Mesendoderm (in vitro differentiated cells): ENCODE measurements around the gene TEF. TPM values are rescaled to one million over a fixed set of nuclear protein-coding genes. Genes with fewer than 3 reads are reported as not detected.

Experiments used
- DNase-seq: peaks from one replicate; pipeline ENCODE4 v3.0.0; 2013
- H2AK5ac ChIP-seq: 2 replicates; pipeline ENCODE4 v1.6.1; 2013; ENCODE audit warnings: low read length, inconsistent platforms
- H2BK120ac ChIP-seq: 2 replicates; pipeline ENCODE4 v1.6.1; 2013; ENCODE audit warnings: low read depth, mild to moderate bottlenecking, low read length, moderate library complexity, mixed read lengths
- H2BK15ac ChIP-seq: replicated peaks from 2 replicates; pipeline ENCODE4 v1.6.1; 2013; ENCODE audit warnings: low read depth, mild to moderate bottlenecking, moderate library complexity
- H2BK5ac ChIP-seq: 2 replicates; pipeline ENCODE4 v1.6.1; 2013; ENCODE audit warnings: low read length, inconsistent platforms
- H3K18ac ChIP-seq: 2 replicates; pipeline ENCODE4 v1.6.1; 2013; ENCODE audit warnings: mild to moderate bottlenecking, low read length, mixed read lengths
- H3K23ac ChIP-seq: one replicate; pipeline ENCODE4 v1.6.1; 2013; ENCODE audit warnings: low read length
- H3K27ac ChIP-seq: 2 replicates; pipeline ENCODE4 v1.5.1; 2013; ENCODE audit warnings: low read depth, mild to moderate bottlenecking, inconsistent platforms, low read length, moderate library complexity
- H3K27me3 ChIP-seq: 2 replicates; pipeline ENCODE4 v1.6.1; 2013; ENCODE audit warnings: low read length, control low read depth, mild to moderate bottlenecking, inconsistent platforms; ENCODE audit not compliant: insufficient read depth, poor library complexity
- H3K36me3 ChIP-seq: 2 replicates; pipeline ENCODE4 v1.6.1; 2013; ENCODE audit warnings: low read length, inconsistent platforms; ENCODE audit not compliant: control insufficient read depth, insufficient read depth
- H3K4ac ChIP-seq: one replicate; pipeline ENCODE4 v1.6.1; 2013; ENCODE audit warnings: low read depth, mild to moderate bottlenecking, low read length, moderate library complexity
- H3K4me1 ChIP-seq: 2 replicates; pipeline ENCODE4 v1.6.1; 2013; ENCODE audit warnings: low read depth, low read length, inconsistent platforms; ENCODE audit not compliant: control insufficient read depth
- H3K4me2 ChIP-seq: 2 replicates; pipeline ENCODE4 v1.6.1; 2013; ENCODE audit warnings: low read length
- H3K4me3 ChIP-seq: 2 replicates; pipeline ENCODE4 v1.5.1; 2013; ENCODE audit warnings: mild to moderate bottlenecking, low read length
- H3K56ac ChIP-seq: one replicate; pipeline ENCODE4 v1.6.1; 2013; ENCODE audit warnings: low read length
- H3K79me1 ChIP-seq: 2 replicates; pipeline ENCODE4 v1.6.1; 2013; ENCODE audit warnings: low read length, inconsistent platforms
- H3K79me2 ChIP-seq: 2 replicates; pipeline ENCODE4 v1.6.1; 2013; ENCODE audit warnings: mild to moderate bottlenecking, low read length; ENCODE audit not compliant: control insufficient read depth, insufficient read depth
- H3K9ac ChIP-seq: 2 replicates; pipeline ENCODE4 v1.6.1; 2013; ENCODE audit warnings: low read length, inconsistent platforms
- H4K5ac ChIP-seq: one replicate; pipeline ENCODE4 v1.6.1; 2013; ENCODE audit warnings: low read length
- H4K8ac ChIP-seq: one replicate; pipeline ENCODE4 v1.6.1; 2013; ENCODE audit warnings: low read depth, mild to moderate bottlenecking, control low read depth, low read length, moderate library complexity
- WGBS: extraction: QIAGEN DNeasy Blood & Tissue Kit; methylation state at CpG from one replicate; pipeline ENCODE4 v1.1.7; 2013; ENCODE audit warnings: low lambda C conversion rate, missing lambda C conversion rate; ENCODE audit not compliant: insufficient coverage; ENCODE audit errors: extremely low coverage; 5-methylcytosine and 5-hydroxymethylcytosine counted together
- polyA plus RNA-seq, 2 experiments: library from polyadenylated mRNA; stranded (reverse); fragments of 200-250 nt; gene quantifications; one replicate each; pipeline ENCODE4 v1.2.3, GENCODE V29; 2013

Gene TEF, protein sequence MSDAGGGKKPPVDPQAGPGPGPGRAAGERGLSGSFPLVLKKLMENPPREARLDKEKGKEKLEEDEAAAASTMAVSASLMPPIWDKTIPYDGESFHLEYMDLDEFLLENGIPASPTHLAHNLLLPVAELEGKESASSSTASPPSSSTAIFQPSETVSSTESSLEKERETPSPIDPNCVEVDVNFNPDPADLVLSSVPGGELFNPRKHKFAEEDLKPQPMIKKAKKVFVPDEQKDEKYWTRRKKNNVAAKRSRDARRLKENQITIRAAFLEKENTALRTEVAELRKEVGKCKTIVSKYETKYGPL
- polyA plus RNA-seq (2013, experiment 1 of 2) = 1.4 TPM
- polyA plus RNA-seq (2013, experiment 2 of 2) = 1.2 TPM

DNA sequence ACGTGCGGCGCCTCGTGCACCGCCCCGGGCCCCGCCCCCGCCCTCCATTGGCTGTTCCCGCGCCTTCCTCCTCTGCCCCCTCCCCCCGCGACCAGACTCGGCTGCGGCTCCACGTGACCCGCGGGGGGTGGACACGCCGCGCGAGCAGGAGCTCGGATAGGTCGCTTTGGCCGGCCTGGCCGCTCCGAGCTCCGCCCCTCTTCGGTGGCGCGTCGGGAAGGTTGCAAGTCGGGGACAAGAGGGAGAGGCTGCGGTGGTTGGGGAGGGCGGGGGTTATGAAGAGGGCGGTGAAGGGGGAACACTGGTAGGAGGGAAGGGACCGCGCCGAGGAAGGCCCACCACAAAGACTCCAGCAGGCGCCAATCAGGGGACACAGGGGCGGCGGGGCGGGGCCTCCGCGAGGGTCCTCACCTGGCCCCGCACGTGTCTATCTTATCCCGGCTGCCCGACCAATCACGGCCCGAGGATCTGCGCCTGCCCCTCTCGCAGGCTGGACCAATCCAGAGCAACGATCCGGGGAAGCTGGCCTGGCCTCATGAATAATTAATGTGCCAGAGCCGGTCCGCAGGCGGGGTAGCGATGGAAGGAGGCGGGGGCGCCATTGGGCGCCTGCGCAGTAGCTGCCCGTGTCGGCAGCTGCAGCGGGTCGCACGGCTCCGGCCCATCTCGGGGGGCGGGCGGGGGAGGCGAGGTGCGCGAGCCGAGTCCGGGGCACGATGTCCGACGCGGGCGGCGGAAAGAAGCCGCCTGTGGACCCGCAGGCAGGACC, at the start of gene TEF:
TSS of gene TEF (plus strand) at position 614 of the 769 bp plus-strand sequence. CDS start at position 717, 103 bp downstream.
- no peak within 1 kb of the TSS for H3K23ac ChIP-seq
- H3K27me3 ChIP-seq = no peaks in the 10 kb centered on the region
- no peak within 1 kb of the TSS for H2BK15ac ChIP-seq
- H3K4me2 ChIP-seq = peak within 1 kb of the TSS; percentile 88
- no peak within 1 kb of the TSS for H2BK120ac ChIP-seq
- H3K4me3 ChIP-seq = peak within 1 kb of the TSS; percentile 39
- H3K27ac ChIP-seq = peak within 1 kb of the TSS; percentile 77
- peak within 1 kb of the TSS; percentile 87 for H3K56ac ChIP-seq
- H3K79me2 ChIP-seq = no peaks in the 10 kb centered on the region
- H3K4ac ChIP-seq = no peak within 1 kb of the TSS
- H3K4me1 ChIP-seq = peaks cover 2% of the 10 kb centered on the region
- no peak within 1 kb of the TSS for H2BK5ac ChIP-seq
- no peak within 1 kb of the TSS for H3K18ac ChIP-seq
- H4K5ac ChIP-seq = no peak within 1 kb of the TSS
- no peaks in the 10 kb centered on the region for H3K36me3 ChIP-seq
- DNase-seq = peak; percentile 100
- H4K8ac ChIP-seq = no peak within 1 kb of the TSS
- peak within 1 kb of the TSS; percentile 75 for H3K9ac ChIP-seq
- no CpG with 5 or more reads among the region's 84 CpGs for WGBS
- H2AK5ac ChIP-seq = no peak within 1 kb of the TSS
- H3K79me1 ChIP-seq = no peaks in the 10 kb centered on the region

DNA sequence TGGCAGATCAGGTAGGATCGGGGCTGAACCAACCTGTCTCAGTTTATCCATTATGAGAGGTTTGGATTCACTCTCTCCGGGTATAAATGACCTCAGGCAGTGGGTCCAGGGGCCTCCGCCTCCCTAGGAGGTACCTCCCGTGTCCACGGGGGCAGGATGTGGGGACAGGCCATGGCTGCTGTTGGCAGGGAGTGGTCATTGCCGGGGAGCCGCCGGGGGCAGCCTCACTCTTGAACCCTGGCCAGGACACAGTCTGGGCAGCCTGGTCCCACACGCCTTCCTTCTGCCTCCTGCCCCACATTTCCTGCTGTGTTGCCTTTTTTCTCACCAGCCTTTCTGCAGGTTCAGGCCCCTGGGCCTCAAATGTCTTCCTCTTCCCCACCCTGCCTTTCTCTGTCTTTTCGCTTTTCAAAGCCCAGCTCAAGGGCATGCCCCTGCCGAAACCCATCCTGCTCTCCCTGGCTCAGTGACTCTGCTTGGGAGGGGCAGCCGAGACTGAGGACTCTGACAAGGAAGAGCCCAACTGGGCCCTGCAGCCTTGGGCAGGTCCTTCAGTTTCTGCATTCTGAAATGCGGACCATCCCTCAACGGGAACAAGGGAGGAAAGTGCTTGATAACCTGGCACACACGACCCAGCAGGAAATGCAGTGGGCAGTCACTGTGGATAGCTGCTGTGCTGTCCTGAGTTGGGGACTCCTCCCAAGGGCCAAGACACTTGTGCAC, 49.4 kb upstream of the TEF start:
- WGBS = no CpG with 5 or more reads among the region's 15 CpGs
- no peak for DNase-seq

DNA sequence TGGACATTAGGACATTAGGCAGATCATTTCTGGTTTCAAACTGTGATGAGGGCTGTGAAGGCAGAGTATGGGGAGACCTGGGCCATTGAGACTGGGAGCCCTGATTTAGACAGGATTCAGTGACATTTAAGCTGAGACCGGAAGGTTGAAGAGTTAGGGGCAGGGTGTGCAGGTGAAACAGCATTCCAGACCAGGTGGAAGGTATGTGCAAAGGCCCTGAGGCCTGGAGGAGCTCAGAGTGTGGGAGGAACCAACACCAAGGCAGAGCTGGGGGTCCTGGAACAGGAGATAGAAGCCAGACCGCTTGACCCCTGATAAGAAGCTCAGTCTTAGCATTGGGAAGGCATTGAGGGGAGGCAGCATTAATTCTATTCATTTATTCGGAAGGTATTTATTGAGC, 47.9 kb upstream of the TEF start:
- Histone ChIP-seq H2AK5ac (no peak overlapping the region), H4K5ac (no peak overlapping the region), H3K56ac (no peak overlapping the region), H3K36me3 (peaks cover 8% of the 10 kb centered on the region), H3K9ac (no peak overlapping the region), H3K18ac (no peak overlapping the region), H4K8ac (no peak overlapping the region), H3K4ac (no peak overlapping the region), H3K4me1 (no peaks in the 10 kb centered on the region), H3K27me3 (no peaks in the 10 kb centered on the region), H2BK5ac (no peak overlapping the region), H3K79me1 (no peaks in the 10 kb centered on the region), H3K4me2 (no peak overlapping the region), H3K23ac (no peak overlapping the region), H2BK120ac (no peak overlapping the region), H3K79me2 (no peaks in the 10 kb centered on the region), H2BK15ac (no peak overlapping the region), H3K27ac (no peak overlapping the region), H3K4me3 (no peak overlapping the region)
- no CpG with 5 or more reads among the region's 3 CpGs for WGBS
- DNase-seq = no peak

More for the DNA sequence above, 49.4 kb upstream of the TEF start:
- Histone ChIP-seq H2BK120ac (no peak overlapping the region), H3K4me1 (no peaks in the 10 kb centered on the region), H3K79me1 (no peaks in the 10 kb centered on the region), H3K23ac (no peak overlapping the region), H3K4me2 (no peak overlapping the region), H4K5ac (no peak overlapping the region), H3K9ac (no peak overlapping the region), H2AK5ac (no peak overlapping the region), H3K36me3 (peaks cover 11% of the 10 kb centered on the region), H3K27me3 (no peaks in the 10 kb centered on the region), H3K56ac (no peak overlapping the region), H3K18ac (no peak overlapping the region), H3K27ac (no peak overlapping the region), H3K4me3 (no peak overlapping the region), H2BK5ac (no peak overlapping the region), H4K8ac (no peak overlapping the region), H3K4ac (no peak overlapping the region), H2BK15ac (no peak overlapping the region), H3K79me2 (no peaks in the 10 kb centered on the region)

DNA sequence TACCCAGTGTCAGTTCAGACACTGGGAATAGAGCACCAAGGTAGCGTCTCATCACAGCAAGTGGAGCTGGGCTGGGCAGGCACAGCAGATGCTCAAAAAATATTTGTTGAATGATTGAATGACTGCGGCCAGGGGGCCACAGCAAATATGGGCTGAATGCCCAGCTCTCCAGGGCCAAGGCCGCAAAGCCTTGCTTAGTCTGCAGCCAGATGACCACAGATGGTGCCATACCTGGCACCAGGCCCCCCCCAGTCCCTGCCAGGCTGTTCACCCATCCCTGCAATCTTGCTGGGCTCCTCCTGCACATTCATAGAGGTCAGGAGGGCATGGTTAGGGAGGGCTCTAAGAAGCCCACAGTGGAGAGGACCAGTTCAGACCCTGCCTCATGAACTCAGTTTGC, 47.5 kb upstream of the TEF start:
- no peaks in the 10 kb centered on the region for H3K27me3 ChIP-seq
- H2BK5ac ChIP-seq = no peak overlapping the region
- no peak overlapping the region for H2BK120ac ChIP-seq
- no peak overlapping the region for H3K27ac ChIP-seq
- DNase-seq = no peak
- no peak overlapping the region for H2AK5ac ChIP-seq
- no CpG with 5 or more reads among the region's 3 CpGs for WGBS
- H3K4me2 ChIP-seq = no peak overlapping the region
- H3K79me2 ChIP-seq = no peaks in the 10 kb centered on the region
- no peak overlapping the region for H3K18ac ChIP-seq
- H3K23ac ChIP-seq = no peak overlapping the region
- no peaks in the 10 kb centered on the region for H3K4me1 ChIP-seq
- no peak overlapping the region for H3K56ac ChIP-seq
- H3K4ac ChIP-seq = no peak overlapping the region
- no peak overlapping the region for H4K8ac ChIP-seq
- no peak overlapping the region for H3K4me3 ChIP-seq
- no peak overlapping the region for H4K5ac ChIP-seq
- no peak overlapping the region for H3K9ac ChIP-seq
- no peak overlapping the region for H2BK15ac ChIP-seq
- H3K79me1 ChIP-seq = no peaks in the 10 kb centered on the region
- H3K36me3 ChIP-seq = peaks cover 8% of the 10 kb centered on the region

DNA sequence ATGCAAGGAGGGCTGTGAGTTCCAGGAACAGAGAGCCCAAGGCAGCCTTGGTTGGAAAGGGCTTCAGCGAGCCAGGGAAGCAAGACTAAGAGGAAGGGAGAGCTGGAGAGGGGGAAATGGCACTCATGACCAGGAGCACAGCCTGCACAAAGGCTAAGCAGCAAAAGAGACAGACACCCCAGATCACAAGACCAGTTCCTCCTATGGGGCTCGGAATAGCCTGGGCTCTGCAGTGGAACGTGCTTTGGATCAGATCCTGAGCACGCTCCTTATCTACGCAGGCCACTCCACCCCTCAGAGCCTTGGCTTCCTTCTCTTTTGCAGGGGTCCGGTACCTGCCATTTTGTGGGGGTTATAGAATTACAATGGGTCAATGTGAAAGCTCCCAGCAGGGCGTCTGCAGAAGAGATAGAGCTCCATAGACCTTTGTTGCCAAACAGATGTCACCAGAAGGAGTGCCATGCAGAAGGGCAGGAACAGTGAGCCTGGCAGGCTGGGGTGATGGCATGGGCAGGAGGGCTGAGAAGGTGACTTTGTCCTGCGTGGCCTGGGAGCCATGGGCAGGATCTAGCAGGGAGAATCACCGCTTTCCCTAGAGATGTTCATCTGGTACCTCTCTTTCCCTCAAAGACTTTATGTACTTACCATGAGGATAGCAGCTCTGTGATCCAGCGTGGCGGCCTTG, 46.6 kb upstream of the TEF start:
- Histone ChIP-seq H3K4me1 (no peaks in the 10 kb centered on the region), H4K5ac (no peak overlapping the region), H4K8ac (no peak overlapping the region), H3K79me2 (no peaks in the 10 kb centered on the region), H3K23ac (no peak overlapping the region), H2BK5ac (no peak overlapping the region), H3K9ac (no peak overlapping the region), H3K79me1 (no peaks in the 10 kb centered on the region), H3K27ac (no peak overlapping the region), H3K4ac (no peak overlapping the region), H3K27me3 (no peaks in the 10 kb centered on the region), H3K18ac (no peak overlapping the region), H3K4me2 (no peak overlapping the region), H2BK120ac (no peak overlapping the region), H3K36me3 (peaks cover 5% of the 10 kb centered on the region), H3K56ac (no peak overlapping the region), H3K4me3 (no peak overlapping the region), H2BK15ac (no peak overlapping the region), H2AK5ac (no peak overlapping the region)
- no CpG with 5 or more reads among the region's 11 CpGs for WGBS
- no peak for DNase-seq
